K562 (cell line): ENCODE results near the gene SPATA6.

Experiments
- MYNN ChIP-seq, 2 experiments: sonication (generic); formaldehyde crosslinking in 1 of 2; IDR thresholded peaks; 2 replicates each; pipeline versions ENCODE4 v1.5.0 to v1.6.1; 2016 to 2020; ENCODE audit warnings: antibody characterized with exemption in 1 of 2, missing genetic modification reagents in 1 of 2
- NFE2L1 ChIP-seq: fragments of 450-650 bp; IDR thresholded peaks from 2 replicates; pipeline ENCODE4 v1.6.1; 2016; ENCODE audit warnings: missing genetic modification characterization, low read depth, mild to moderate bottlenecking, missing compliant biosample characterization, moderate library complexity, borderline replicate concordance
- POLR2AphosphoS2 ChIP-seq: IDR thresholded peaks from 2 replicates; pipeline ENCODE4 v1.6.1; 2012; ENCODE audit warnings: low read length, improper control_type of control experiment

GRCh38 chr1:48471691-48472576 is at the start of gene SPATA6:
- TF ChIP-seq POLR2AphosphoS2 (no peak), MYNN (IDR thresholded peaks at IDR 0.05) (no peak), MYNN (CRISPR knock-in tag; IDR thresholded peaks at IDR 0.05) (no peak), NFE2L1 (no peak)
